ENCODE data around the gene VDAC2. TPM values are rescaled to one million over a fixed set of nuclear protein-coding genes. Genes with fewer than 3 reads are reported as not detected.

VDAC2 gene
- total RNA-seq, 1 donor from 2014 or later, result 161 TPM

- Mint-ChIP-seq H3K36me3 (ENCODE audit: low read depth) (peaks cover 19% of the 10 kb centered on the region), H3K27ac (ENCODE audit: unreplicated experiment) (peak overlapping the region; percentile 14), H3K4me3 (ENCODE audit: unreplicated experiment) (no peak overlapping the region), H3K4me1 (ENCODE audit: low read depth) (peaks cover 40% of the 10 kb centered on the region), H3K9me3 (ENCODE audit: low read depth) (no peaks in the 10 kb centered on the region), H3K27me3 (ENCODE audit: low read depth) (no peaks in the 10 kb centered on the region)
- TF ChIP-seq, protein P1, sequence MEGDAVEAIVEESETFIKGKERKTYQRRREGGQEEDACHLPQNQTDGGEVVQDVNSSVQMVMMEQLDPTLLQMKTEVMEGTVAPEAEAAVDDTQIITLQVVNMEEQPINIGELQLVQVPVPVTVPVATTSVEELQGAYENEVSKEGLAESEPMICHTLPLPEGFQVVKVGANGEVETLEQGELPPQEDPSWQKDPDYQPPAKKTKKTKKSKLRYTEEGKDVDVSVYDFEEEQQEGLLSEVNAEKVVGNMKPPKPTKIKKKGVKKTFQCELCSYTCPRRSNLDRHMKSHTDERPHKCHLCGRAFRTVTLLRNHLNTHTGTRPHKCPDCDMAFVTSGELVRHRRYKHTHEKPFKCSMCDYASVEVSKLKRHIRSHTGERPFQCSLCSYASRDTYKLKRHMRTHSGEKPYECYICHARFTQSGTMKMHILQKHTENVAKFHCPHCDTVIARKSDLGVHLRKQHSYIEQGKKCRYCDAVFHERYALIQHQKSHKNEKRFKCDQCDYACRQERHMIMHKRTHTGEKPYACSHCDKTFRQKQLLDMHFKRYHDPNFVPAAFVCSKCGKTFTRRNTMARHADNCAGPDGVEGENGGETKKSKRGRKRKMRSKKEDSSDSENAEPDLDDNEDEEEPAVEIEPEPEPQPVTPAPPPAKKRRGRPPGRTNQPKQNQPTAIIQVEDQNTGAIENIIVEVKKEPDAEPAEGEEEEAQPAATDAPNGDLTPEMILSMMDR (IDR thresholded peaks at IDR 0.05), result no peak
- DNase-seq (ENCODE audit: low spot score), result no peak
Measured at GRCh38 chr10:75231672-75232581, 21.3 kb downstream of the VDAC2 start.

DNA sequence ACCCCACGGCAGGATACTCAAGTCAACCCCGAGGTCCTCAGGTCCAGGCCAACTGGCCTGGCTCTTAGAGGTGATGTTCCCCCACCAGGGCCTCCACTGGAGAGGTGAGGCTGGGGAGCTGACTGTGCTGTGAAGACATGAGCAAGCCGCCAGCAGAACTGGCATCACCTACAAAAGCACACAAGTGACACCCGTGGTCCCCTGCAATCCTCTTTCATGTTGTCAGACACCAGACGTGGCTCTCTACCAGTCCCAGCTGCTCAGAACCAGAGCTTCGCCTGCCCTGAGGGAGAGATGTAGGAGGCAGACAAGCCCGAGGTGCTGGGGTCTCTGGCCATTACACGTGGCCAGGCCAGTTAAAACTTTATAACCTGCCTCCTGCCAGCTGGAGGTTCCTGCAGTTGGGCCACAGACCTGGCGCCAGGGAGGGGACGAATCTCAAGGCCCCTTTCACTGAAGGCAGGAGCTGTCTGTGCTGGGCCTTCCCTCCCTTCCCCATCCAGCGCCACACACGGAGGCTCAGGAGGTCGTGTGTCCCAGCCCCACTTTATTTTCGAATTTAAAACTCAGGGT, 22.9 kb downstream of the VDAC2 start:
- DNase-seq (ENCODE audit: low spot score), result no peak

DNA sequence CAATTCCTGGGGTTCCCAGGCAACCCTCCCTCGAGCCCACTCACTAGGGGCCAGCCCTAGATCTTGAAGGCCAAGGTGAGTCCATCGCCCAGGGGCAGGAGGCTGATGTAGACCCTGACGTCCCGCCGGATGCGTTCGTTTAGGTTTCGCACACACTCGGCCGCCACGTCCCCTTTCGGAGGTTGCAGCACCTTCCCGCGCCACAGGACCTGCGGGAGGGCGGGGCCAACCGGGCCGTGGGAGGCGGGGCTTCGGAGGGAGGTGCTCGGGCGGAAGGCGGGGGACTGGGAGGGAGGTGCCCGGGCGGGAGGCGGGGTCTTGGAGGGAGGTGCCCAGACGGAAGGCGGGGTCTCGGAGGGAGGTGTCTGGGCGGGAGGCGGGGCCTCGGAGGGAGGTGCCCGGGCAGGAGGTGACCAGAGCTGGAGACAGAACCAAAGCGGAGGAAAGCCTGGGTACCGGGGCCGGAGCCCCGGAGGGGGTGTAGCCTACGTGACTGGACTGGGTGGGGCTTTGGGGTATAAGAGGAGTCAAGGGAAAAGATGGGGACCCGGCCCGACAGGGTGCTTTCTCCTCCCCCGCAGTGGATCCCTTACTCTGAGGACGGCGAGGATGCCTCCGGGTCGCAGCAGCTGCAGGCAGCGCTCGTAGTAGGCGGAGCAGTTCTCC, 23.6 kb downstream of the VDAC2 start:
- peaks cover 15% of the 10 kb centered on the region for H3K36me3 Mint-ChIP-seq (ENCODE audit: low read depth)
- peaks cover 24% of the 10 kb centered on the region for H3K4me1 Mint-ChIP-seq (ENCODE audit: low read depth)
- TF ChIP-seq, protein P1 (IDR thresholded peaks at IDR 0.05), result no peak
- peak overlapping the region; percentile 68 for H3K4me3 Mint-ChIP-seq (ENCODE audit: unreplicated experiment)
- no peaks in the 10 kb centered on the region for H3K27me3 Mint-ChIP-seq (ENCODE audit: low read depth)
- peak overlapping the region; percentile 80 for H3K27ac Mint-ChIP-seq (ENCODE audit: unreplicated experiment)
- peak; percentile 96 for DNase-seq (ENCODE audit: low spot score)
- H3K9me3 Mint-ChIP-seq (ENCODE audit: low read depth), result no peaks in the 10 kb centered on the region

More for the DNA sequence above, 22.9 kb downstream of the VDAC2 start:
- H3K36me3 Mint-ChIP-seq (ENCODE audit: low read depth), result peaks cover 16% of the 10 kb centered on the region
- peak overlapping the region; percentile 79 for H3K27ac Mint-ChIP-seq (ENCODE audit: unreplicated experiment)
- no peak overlapping the region for H3K4me3 Mint-ChIP-seq (ENCODE audit: unreplicated experiment)
- H3K4me1 Mint-ChIP-seq (ENCODE audit: low read depth), result peaks cover 30% of the 10 kb centered on the region
- TF ChIP-seq, protein P1 (IDR thresholded peaks at IDR 0.05), result no peak
- no peaks in the 10 kb centered on the region for H3K27me3 Mint-ChIP-seq (ENCODE audit: low read depth)
- H3K9me3 Mint-ChIP-seq (ENCODE audit: low read depth), result no peaks in the 10 kb centered on the region

- Mint-ChIP-seq H3K9me3 (ENCODE audit: low read depth) (no peaks in the 10 kb centered on the region), H3K27ac (ENCODE audit: unreplicated experiment) (peak overlapping the region; percentile 80), H3K4me3 (ENCODE audit: unreplicated experiment) (peak overlapping the region; percentile 68), H3K36me3 (ENCODE audit: low read depth) (peaks cover 15% of the 10 kb centered on the region), H3K27me3 (ENCODE audit: low read depth) (no peaks in the 10 kb centered on the region), H3K4me1 (ENCODE audit: low read depth) (peaks cover 17% of the 10 kb centered on the region)
- no peak for DNase-seq (ENCODE audit: low spot score)
- TF ChIP-seq, protein P1 (IDR thresholded peaks at IDR 0.05), result no peak
Measured at GRCh38 chr10:75234683-75235374, 24.2 kb downstream of the VDAC2 start.
